Gastroesophageal sphincter (tissue), 4 donors: ENCODE measurements around the gene CTLA4. TPM values are rescaled to one million over a fixed set of nuclear protein-coding genes. Genes with fewer than 3 reads are reported as not detected.
A peak's percentile ranks its signal among the peaks of the same experiment; 100 is the strongest.

Experiments
- ATAC-seq: fragments of 150-250 bp; one replicate; pipeline ENCODE4 v1.9.1; 2016; ENCODE audit warnings: mild to moderate bottlenecking, moderate library complexity
- H3K27ac ChIP-seq, 4 donors: fragments of 200-600 bp; sonication (generic) in 3 of 4; 1 replicate in 3 of 4; 2 replicates in 1 of 4; pipeline ENCODE4 v1.5.1; 2016 to 2019
- H3K27me3 ChIP-seq: fragments of 200-600 bp; sonication (generic); one replicate; pipeline ENCODE4 v1.5.1; 2019
- H3K36me3 ChIP-seq, 2 donors: fragments of 200-600 bp; sonication (generic); one replicate each; pipeline ENCODE4 v1.5.1; 2019; ENCODE audit warnings: control low read depth in 1 of 2
- H3K4me1 ChIP-seq, 3 donors: fragments of 200-600 bp; sonication (generic); 1 replicate in 2 of 3; 2 replicates in 1 of 3; pipeline ENCODE4 v1.5.1; 2016 to 2019; ENCODE audit warnings: control low read depth in 2 of 3
- H3K4me3 ChIP-seq, 2 donors: fragments of 200-600 bp; sonication (generic); one replicate each; pipeline ENCODE4 v1.5.1; 2019; ENCODE audit warnings: mild to moderate bottlenecking in 1 of 2, moderate library complexity in 1 of 2
- H3K9me3 ChIP-seq, 3 donors: fragments of 200-600 bp; sonication (generic); one replicate each; pipeline ENCODE4 v1.5.1; 2017 to 2019; ENCODE audit warnings: control low read depth in 2 of 3
- EP300 ChIP-seq: sonication (generic); formaldehyde crosslinking; IDR thresholded peaks from one replicate; pipeline ENCODE4 v1.6.1; 2017; ENCODE audit warnings: antibody characterized with exemption, mild to moderate bottlenecking
- POLR2A ChIP-seq, 2 donors: fragments of 450-650 bp; IDR thresholded peaks; one replicate each; pipeline ENCODE4 v1.6.1; 2017; ENCODE audit warnings: antibody characterized with exemption in 2 of 2, mild to moderate bottlenecking in 2 of 2, moderate library complexity in 1 of 2
- POLR2AphosphoS5 ChIP-seq: sonication (generic); formaldehyde crosslinking; IDR thresholded peaks from one replicate; pipeline ENCODE4 v1.6.1; 2017; ENCODE audit warnings: antibody characterized with exemption
- WGBS, 2 donors: methylation state at CpG; one replicate each; pipeline ENCODE4 v1.1.5; 2018; ENCODE audit warnings: low coverage in 1 of 2; 5-methylcytosine and 5-hydroxymethylcytosine counted together
- total RNA-seq, 4 donors: library from RNA; depleted of rRNA; stranded (reverse); fragments of >200 nt; gene quantifications; one replicate each; pipeline ENCODE4 v1.1.0, GENCODE V29; 2016
- TF ChIP-seq, protein P1 (sequence below), 4 experiments: fragments of 200-600 bp in 2 of 4; fragments of 450-650 bp in 2 of 4; sonication (generic) in 1 of 4; IDR thresholded peaks; one replicate each; pipeline ENCODE4 v1.5.1; 2017 to 2019; ENCODE audit warnings: antibody characterized with exemption in 4 of 4, mild to moderate bottlenecking in 2 of 4, moderate library complexity in 2 of 4

The CTLA4 gene
- total RNA-seq, 4 donors from 2014 or later, result 0.81 TPM; not detected in 3

DNA sequence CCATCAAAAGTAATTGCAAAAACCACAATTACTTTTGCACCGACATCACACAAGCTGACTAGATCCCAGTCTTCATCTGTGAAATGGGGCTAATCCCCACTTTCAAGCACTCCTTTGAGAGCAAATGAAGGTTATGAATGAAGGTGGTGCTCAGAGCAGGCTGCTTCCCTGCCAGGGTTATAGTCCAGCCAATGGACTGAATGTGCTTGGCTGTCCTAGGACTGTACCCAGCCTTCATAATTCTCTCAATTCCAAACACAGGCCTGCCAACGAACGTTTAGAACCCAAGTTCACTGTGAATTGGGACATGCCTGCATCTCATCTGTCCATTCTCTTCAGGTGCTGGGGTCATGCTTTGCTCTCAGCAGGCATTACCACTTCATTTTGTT is 41.2 kb downstream of the CTLA4 start:
- TF ChIP-seq, protein P1, sequence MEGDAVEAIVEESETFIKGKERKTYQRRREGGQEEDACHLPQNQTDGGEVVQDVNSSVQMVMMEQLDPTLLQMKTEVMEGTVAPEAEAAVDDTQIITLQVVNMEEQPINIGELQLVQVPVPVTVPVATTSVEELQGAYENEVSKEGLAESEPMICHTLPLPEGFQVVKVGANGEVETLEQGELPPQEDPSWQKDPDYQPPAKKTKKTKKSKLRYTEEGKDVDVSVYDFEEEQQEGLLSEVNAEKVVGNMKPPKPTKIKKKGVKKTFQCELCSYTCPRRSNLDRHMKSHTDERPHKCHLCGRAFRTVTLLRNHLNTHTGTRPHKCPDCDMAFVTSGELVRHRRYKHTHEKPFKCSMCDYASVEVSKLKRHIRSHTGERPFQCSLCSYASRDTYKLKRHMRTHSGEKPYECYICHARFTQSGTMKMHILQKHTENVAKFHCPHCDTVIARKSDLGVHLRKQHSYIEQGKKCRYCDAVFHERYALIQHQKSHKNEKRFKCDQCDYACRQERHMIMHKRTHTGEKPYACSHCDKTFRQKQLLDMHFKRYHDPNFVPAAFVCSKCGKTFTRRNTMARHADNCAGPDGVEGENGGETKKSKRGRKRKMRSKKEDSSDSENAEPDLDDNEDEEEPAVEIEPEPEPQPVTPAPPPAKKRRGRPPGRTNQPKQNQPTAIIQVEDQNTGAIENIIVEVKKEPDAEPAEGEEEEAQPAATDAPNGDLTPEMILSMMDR (IDR thresholded peaks at IDR 0.05), result no peak
- no peak for TF ChIP-seq EP300
- TF ChIP-seq POLR2A (IDR thresholded peaks at IDR 0.05), result no peak
- TF ChIP-seq POLR2AphosphoS5, result no peak

DNA sequence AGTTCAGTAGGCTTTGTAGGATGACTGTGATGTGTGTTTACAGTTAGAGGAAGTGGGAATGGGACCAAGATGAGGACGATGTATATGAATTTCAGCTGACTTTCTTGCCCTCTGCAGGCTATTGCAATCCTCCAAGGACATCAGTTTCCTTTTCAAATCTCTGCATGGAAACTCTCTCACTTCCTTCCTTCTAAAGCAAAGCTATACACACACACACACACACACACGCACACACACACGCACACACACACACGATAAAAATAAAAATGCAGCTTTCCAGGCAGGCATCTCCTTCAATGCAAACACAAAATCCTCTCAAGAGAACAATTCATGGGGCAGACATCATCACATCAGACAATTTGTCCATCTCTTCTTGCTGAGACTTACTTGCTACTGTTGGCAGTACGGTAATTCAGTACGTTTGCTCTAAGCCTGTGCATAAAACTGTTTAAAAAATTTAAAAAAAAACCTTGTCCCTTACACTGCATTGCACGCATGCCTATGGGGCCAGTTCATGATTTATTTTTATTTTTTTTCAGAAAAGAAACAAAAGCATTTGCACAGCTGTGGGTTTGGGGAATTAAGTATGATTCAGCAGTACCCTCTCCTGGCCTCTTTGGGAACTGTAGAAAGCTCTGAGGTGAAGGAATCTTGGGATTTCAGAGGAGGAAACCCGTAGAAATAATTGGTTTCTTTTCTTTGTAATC is 41.8 kb downstream of the CTLA4 start:
- peak; percentile 74 for ATAC-seq
- Histone ChIP-seq H3K36me3 (no peaks in the 10 kb centered on the region), H3K4me1 (peaks cover 0 to 21% (median 4%) of the 10 kb centered on the region in 3 donors), H3K27me3 (no peaks in the 10 kb centered on the region), H3K9me3 (no peaks in the 10 kb centered on the region), H3K4me3 (peak overlapping the region; percentile 22 to 30), H3K27ac (peak overlapping the region in 1 of 4 donors; percentile 30)
- 5 to 8% methylated on average over 7 to 8 of the region's 8 CpGs for WGBS, 2 donors
- TF ChIP-seq, protein P1 (IDR thresholded peaks at IDR 0.05), result peak; percentile 61 to 78 (median 72)
- no peak for TF ChIP-seq POLR2A (IDR thresholded peaks at IDR 0.05)

More for the DNA sequence above, 41.2 kb downstream of the CTLA4 start:
- H3K36me3 ChIP-seq, result no peaks in the 10 kb centered on the region
- peak overlapping the region in 1 of 4 donors; percentile 30 for H3K27ac ChIP-seq
- H3K27me3 ChIP-seq, result no peaks in the 10 kb centered on the region
- no peak overlapping the region for H3K4me3 ChIP-seq
- peak; percentile 23 for ATAC-seq
- H3K4me1 ChIP-seq, result peaks cover 0 to 21% (median 4%) of the 10 kb centered on the region in 3 donors
- 33 to 42% methylated on average over 3 of the region's 3 CpGs for whole genome bisulfite sequencing, 2 donors
- H3K9me3 ChIP-seq, result no peaks in the 10 kb centered on the region

DNA sequence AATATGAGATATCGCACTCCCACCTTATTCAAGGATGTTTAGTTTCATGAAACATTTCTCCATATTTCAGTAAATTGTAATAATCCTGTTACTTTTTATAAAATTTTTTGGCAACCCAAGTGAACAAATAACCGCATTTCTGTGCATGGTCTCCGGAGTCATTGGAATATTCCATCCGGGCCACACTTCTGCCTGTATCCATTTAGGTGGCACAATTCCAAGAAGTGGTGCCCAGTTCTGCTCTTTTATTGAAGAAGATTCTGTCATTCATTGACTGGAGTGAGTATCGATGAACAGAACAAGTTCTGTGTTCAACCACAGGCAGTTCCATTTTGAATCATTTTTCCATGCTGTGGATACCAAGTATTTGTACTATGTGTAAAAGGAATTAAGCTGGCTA is 42.4 kb downstream of the CTLA4 start:
- TF ChIP-seq, protein P1 (IDR thresholded peaks at IDR 0.05), result no peak
- no peak for TF ChIP-seq POLR2AphosphoS5
- no peak for TF ChIP-seq EP300
- TF ChIP-seq POLR2A (IDR thresholded peaks at IDR 0.05), result no peak
- no peaks in the 10 kb centered on the region for H3K36me3 ChIP-seq
- no peak for ATAC-seq
- H3K9me3 ChIP-seq, result no peaks in the 10 kb centered on the region
- peak overlapping the region; percentile 22 to 30 for H3K4me3 ChIP-seq
- 30 to 48% methylated on average over 5 of the region's 5 CpGs for WGBS, 2 donors
- H3K27me3 ChIP-seq, result no peaks in the 10 kb centered on the region
- no peak overlapping the region for H3K27ac ChIP-seq
- H3K4me1 ChIP-seq, result peaks cover 0 to 26% (median 4%) of the 10 kb centered on the region in 3 donors

DNA sequence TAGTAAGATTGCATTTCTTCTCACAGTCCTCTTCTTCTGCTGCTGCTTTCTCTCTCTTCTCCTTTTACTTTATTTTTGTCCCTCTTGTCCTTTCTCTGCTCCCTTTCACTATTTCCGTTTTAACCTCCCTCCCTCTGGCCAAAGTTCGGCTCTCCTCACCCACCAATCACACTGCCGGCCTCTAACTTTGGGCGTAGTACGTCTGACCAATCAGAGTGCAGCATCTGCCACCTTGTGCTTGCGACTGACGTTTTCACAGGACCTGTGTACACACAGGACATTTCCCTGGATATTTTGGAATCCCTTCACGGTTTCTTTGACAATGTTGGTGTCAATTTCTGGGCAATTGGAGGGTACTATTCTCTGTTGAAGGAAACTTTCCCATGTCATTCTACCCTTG is 46.4 kb downstream of the CTLA4 start:
- Histone ChIP-seq H3K27me3 (no peaks in the 10 kb centered on the region), H3K4me3 (no peak overlapping the region), H3K27ac (no peak overlapping the region), H3K4me1 (peaks cover 0 to 32% (median 4%) of the 10 kb centered on the region in 3 donors), H3K36me3 (no peaks in the 10 kb centered on the region), H3K9me3 (no peaks in the 10 kb centered on the region)
- no peak for ATAC-seq
- TF ChIP-seq, protein P1 (IDR thresholded peaks at IDR 0.05), result no peak
- TF ChIP-seq POLR2AphosphoS5, result no peak
- no peak for TF ChIP-seq POLR2A (IDR thresholded peaks at IDR 0.05)
- no peak for TF ChIP-seq EP300
- WGBS, 2 donors, result 66 to 94% methylated on average over 5 of the region's 8 CpGs

DNA sequence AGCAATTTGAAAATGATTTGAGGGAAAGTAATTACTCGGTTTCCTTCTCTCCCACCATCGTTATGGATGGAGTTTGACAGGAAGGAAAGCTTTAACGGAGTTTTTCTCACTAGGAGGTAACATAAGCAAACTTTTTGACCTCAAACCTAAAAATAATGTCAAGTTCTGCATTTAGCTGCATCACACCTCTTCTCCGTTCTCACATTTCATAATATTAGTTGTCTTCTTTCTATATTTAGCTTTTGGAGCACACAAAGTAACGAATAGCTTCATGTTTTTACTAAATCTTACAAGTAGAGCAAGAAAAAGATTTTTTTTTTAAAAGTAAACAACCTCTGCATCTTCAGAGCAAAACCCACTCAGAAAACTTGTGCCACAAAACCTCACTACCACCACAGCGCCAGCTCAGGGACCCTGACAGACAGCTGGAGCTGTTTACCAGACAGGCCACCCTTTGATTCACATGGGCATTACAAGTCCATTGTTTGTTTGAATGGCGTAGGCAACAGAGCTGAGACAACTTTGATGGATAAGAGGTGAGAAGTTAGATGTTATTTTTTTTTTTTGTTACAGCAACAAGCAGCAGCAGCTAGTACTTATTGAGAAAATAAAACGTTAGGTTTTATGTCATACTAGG is 47.1 kb downstream of the CTLA4 start:
- Histone ChIP-seq H3K27me3 (no peaks in the 10 kb centered on the region), H3K4me1 (peaks cover 0 to 28% (median 0%) of the 10 kb centered on the region in 3 donors), H3K4me3 (no peak overlapping the region), H3K9me3 (no peaks in the 10 kb centered on the region), H3K27ac (no peak overlapping the region), H3K36me3 (no peaks in the 10 kb centered on the region)
- no peak for TF ChIP-seq EP300
- TF ChIP-seq POLR2AphosphoS5, result no peak
- TF ChIP-seq, protein P1 (IDR thresholded peaks at IDR 0.05), result no peak
- TF ChIP-seq POLR2A (IDR thresholded peaks at IDR 0.05), result no peak
- no peak for ATAC-seq
- 37 to 62% methylated on average over 7 to 8 of the region's 8 CpGs for WGBS, 2 donors
